Endothelial cell (in vitro differentiated cells): ENCODE data around the gene TMEM178B. TPM values are rescaled to one million over a fixed set of nuclear protein-coding genes. Genes with fewer than 3 reads are reported as not detected.

Experiments
- DNase-seq: peaks from one replicate; pipeline ENCODE4 v3.0.0; 2021; ENCODE audit warnings: low spot score
- H3K27ac Mint-ChIP-seq: one replicate; pipeline ENCODE4 v1.8.0; 2021; ENCODE audit warnings: mixed read lengths, inconsistent platforms; ENCODE audit not compliant: unreplicated experiment
- H3K27me3 Mint-ChIP-seq: one replicate; pipeline ENCODE4 v1.8.0; 2021; ENCODE audit warnings: mild to moderate bottlenecking, moderate library complexity, mixed read lengths, inconsistent platforms; ENCODE audit not compliant: unreplicated experiment
- H3K36me3 Mint-ChIP-seq: one replicate; pipeline ENCODE4 v1.8.0; 2021; ENCODE audit warnings: mild to moderate bottlenecking, low read depth, mixed read lengths, inconsistent platforms; ENCODE audit not compliant: unreplicated experiment
- H3K4me1 Mint-ChIP-seq: one replicate; pipeline ENCODE4 v1.8.0; 2021; ENCODE audit warnings: mild to moderate bottlenecking, mixed read lengths, inconsistent platforms; ENCODE audit not compliant: unreplicated experiment
- H3K4me3 Mint-ChIP-seq: one replicate; pipeline ENCODE4 v1.8.0; 2021; ENCODE audit warnings: mild to moderate bottlenecking, mixed read lengths, inconsistent platforms; ENCODE audit not compliant: unreplicated experiment
- H3K9me3 Mint-ChIP-seq: one replicate; pipeline ENCODE4 v1.8.0; 2021; ENCODE audit warnings: mixed read lengths, inconsistent platforms; ENCODE audit not compliant: unreplicated experiment
- total RNA-seq: library from RNA; stranded (reverse); fragmentation: NEBNext Ultra II Directional; extraction: Animal tissue kit (Norgen Biotek cat#: 25700); gene quantifications from one replicate; pipeline ENCODE4 v1.2.1, GENCODE V29; 2021; ENCODE audit not compliant: unreplicated experiment
- TF ChIP-seq, protein P1 (sequence below): fragments of 200-600 bp; sonication (generic); IDR thresholded peaks from one replicate; pipeline ENCODE4 v1.5.0; 2021; ENCODE audit warnings: antibody characterized with exemption; ENCODE audit not compliant: unreplicated experiment

TMEM178B gene
- total RNA-seq, 1 donor from 2014 or later: 0.28 TPM

DNA sequence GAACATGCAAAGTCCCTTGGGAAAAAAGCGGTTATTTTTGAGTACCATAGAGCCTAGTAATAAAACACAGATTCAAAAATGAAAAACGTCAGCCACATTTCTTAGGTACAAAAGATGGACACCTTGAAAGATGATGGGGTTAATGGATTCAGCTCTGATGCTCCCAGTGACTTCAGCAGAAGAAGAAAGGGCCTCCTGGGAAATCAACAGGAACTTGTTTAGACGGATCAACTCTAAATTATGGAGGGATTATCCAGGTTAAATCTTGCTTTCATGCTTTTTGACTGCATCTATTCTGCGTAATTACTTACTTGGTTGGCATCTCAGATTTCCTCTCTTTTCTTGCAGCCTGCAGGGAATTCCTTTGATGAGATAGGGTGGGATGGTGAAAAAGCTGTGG is 82.5 kb downstream of the TMEM178B start:
- DNase-seq: no peak
- Mint-ChIP-seq H3K9me3 (no peaks in the 10 kb centered on the region), H3K4me1 (peaks cover 3% of the 10 kb centered on the region), H3K27ac (no peak overlapping the region), H3K27me3 (no peaks in the 10 kb centered on the region), H3K36me3 (no peaks in the 10 kb centered on the region), H3K4me3 (no peak overlapping the region)
- TF ChIP-seq, protein P1, sequence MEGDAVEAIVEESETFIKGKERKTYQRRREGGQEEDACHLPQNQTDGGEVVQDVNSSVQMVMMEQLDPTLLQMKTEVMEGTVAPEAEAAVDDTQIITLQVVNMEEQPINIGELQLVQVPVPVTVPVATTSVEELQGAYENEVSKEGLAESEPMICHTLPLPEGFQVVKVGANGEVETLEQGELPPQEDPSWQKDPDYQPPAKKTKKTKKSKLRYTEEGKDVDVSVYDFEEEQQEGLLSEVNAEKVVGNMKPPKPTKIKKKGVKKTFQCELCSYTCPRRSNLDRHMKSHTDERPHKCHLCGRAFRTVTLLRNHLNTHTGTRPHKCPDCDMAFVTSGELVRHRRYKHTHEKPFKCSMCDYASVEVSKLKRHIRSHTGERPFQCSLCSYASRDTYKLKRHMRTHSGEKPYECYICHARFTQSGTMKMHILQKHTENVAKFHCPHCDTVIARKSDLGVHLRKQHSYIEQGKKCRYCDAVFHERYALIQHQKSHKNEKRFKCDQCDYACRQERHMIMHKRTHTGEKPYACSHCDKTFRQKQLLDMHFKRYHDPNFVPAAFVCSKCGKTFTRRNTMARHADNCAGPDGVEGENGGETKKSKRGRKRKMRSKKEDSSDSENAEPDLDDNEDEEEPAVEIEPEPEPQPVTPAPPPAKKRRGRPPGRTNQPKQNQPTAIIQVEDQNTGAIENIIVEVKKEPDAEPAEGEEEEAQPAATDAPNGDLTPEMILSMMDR: no peak

DNA sequence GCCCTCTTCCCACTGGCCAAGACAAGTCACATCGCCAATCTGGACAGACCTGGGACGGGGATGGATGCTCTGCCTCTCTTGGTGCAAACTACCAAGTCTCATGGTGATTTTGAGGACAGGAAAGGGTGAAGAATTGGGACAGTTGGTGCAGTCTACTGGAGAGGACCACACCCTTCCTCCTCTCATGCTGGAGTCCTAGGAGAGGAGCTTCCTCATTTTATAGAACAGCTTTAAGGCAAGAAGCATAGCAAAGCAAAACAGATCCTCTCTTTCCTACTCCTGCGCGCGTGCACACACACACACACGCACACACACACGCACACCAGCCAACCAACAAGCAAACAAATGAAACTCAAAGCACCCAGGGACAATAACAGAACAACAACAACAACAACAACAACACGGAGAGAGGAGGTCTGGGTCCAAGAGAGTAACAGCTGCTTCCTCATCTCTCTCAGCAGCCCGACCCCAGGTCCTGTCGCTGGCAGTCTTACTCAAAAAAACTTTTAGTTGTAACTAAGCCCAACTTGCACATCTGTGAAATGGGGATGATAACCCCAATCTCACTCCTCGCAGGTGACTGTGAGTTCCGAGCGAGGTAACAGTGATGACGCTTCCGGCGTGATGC is 83.4 kb downstream of the TMEM178B start:
- no peak overlapping the region for H3K27ac Mint-ChIP-seq
- H3K4me3 Mint-ChIP-seq: no peak overlapping the region

DNA sequence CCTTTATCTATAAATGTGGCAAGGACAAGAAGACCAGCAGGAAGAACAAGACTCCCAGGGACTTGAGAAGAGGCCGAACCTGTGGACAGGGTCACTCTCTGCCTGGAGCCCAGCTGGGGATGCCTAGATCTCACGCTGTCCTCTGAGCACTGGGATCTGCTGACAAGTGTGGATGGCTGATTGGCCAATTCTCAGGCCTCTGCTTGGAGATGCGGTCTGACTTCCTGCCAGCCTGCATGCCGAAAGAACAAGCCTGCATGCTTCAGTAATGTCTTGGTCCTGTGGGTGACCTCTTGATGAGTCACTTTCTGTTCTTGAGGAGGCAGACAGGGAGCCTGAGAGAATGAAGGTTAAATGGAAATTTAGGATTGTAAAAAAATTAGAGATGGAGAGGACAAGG is 84.7 kb downstream of the TMEM178B start:
- Mint-ChIP-seq H3K36me3 (no peaks in the 10 kb centered on the region), H3K4me1 (peaks cover 3% of the 10 kb centered on the region), H3K9me3 (no peaks in the 10 kb centered on the region), H3K27me3 (no peaks in the 10 kb centered on the region), H3K4me3 (no peak overlapping the region), H3K27ac (no peak overlapping the region)
- DNase-seq: no peak
- TF ChIP-seq, protein P1: no peak

More for the DNA sequence above, 83.4 kb downstream of the TMEM178B start:
- Mint-ChIP-seq H3K36me3 (no peaks in the 10 kb centered on the region), H3K4me1 (peaks cover 3% of the 10 kb centered on the region), H3K9me3 (no peaks in the 10 kb centered on the region), H3K27me3 (no peaks in the 10 kb centered on the region)
- TF ChIP-seq, protein P1: no peak
- no peak for DNase-seq

DNA sequence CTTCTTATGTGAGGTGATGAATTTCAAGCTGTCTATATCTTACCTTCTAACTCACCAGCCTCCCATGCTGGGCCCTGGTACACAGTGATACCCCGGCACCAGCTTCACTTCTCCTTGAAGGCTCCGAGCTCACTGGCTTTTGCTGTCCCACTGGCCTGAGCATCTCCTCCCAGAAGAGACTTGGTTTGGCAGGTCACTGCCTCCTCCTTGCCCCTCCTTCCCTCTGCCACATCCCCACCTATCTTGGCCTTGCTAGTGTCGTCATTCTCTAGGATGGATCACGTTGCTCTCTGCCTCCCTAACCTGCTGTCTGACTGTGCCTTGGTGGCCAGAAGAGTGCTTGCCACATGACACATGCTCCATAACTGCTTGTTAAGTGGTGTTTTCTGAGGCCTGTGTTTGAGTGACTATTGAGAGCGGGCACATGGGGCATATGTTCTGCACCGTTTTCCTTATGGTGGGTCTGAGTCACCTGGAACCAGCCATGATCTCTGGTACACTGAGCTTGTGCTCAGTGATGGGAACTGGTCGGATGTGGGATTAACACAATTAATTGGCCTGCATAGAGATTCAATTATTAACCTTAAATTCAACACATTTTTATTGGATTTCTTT is 86.5 kb downstream of the TMEM178B start:
- H3K9me3 Mint-ChIP-seq: no peaks in the 10 kb centered on the region
- H3K4me3 Mint-ChIP-seq: no peak overlapping the region
- DNase-seq: no peak
- no peaks in the 10 kb centered on the region for H3K36me3 Mint-ChIP-seq
- no peak overlapping the region for H3K27ac Mint-ChIP-seq
- no peaks in the 10 kb centered on the region for H3K27me3 Mint-ChIP-seq
- TF ChIP-seq, protein P1: no peak
- peaks cover 3% of the 10 kb centered on the region for H3K4me1 Mint-ChIP-seq
